ENCODE data around the gene TNFRSF25.

GRCh38 chr1:6498576-6499111 lies 32.7 kb upstream of the TNFRSF25 start:
- TF ChIP-seq POLR2AphosphoS5 (IDR thresholded peaks at IDR 0.05; ENCODE audit: low read depth, low read length) (no peak), SIN3A (IDR thresholded peaks at IDR 0.05; ENCODE audit: borderline replicate concordance, insufficient read depth, low read length) (no peak), TAF1 (IDR thresholded peaks at IDR 0.05; ENCODE audit: borderline replicate concordance, insufficient read depth, low read length) (no peak)

All from PFSK-1 (cell line).